ENCODE results near the gene OPTC. TPM values are rescaled to one million over a fixed set of nuclear protein-coding genes. Genes with fewer than 3 reads are reported as not detected.

OPTC gene
- total RNA-seq, 3 donors from 2014 or later (not counting 1 experiment from before 2014, with no cell fraction given): not detected

- no peaks in the 10 kb centered on the region for H3K36me3 Mint-ChIP-seq
- peak overlapping the region in 1 of 2 donors; percentile 19 for H3K27ac Mint-ChIP-seq
- Histone ChIP-seq H3K9me3 (ENCODE audit: control insufficient read depth, insufficient read depth, low read length) (no peaks in the 10 kb centered on the region), H3K27ac (ENCODE audit: low read length) (no peak overlapping the region), H3K4me1 (ENCODE audit: control insufficient read depth, insufficient read depth, low read length) (peaks cover 14% of the 10 kb centered on the region), H3K36me3 (ENCODE audit: control insufficient read depth, insufficient read depth, low read length) (no peaks in the 10 kb centered on the region), H3K27me3 (ENCODE audit: control insufficient read depth, insufficient read depth, low read length) (no peaks in the 10 kb centered on the region), H3K4me3 (ENCODE audit: low read length) (no peak overlapping the region)
- H3K4me1 Mint-ChIP-seq: peaks cover 0 to 6% of the 10 kb centered on the region in 2 donors
- ATAC-seq: no peak
- intact Hi-C loops (cut with micrococcal nuclease): loop anchor here (1.0 to 2.0 kb wide), 2 partner anchors 146 to 219 kb away; no protein-coding TSS in a partner anchor
- DNase-seq: peak in 1 of 2 donors; percentile 16
- no peak for TF ChIP-seq CTCF (IDR thresholded peaks at IDR 0.05)
- peaks cover 6 to 11% of the 10 kb centered on the region in 2 donors for H3K27me3 Mint-ChIP-seq (ENCODE audit: low read depth in 2 of 2)
- peak overlapping the region; percentile 73 for H3K4me3 Mint-ChIP-seq
- no peaks in the 10 kb centered on the region for H3K9me3 Mint-ChIP-seq
- WGBS (ENCODE audit: insufficient coverage): 95% methylated on average over 28 of the region's 28 CpGs
Observed at GRCh38 chr1:203486618-203487370, 7.2 kb upstream of the OPTC start.

GRCh38 chr1:203488539-203488938, 5.4 kb upstream of the OPTC start:
- ATAC-seq: no peak
- WGBS (ENCODE audit: insufficient coverage): 92% methylated on average over 4 of the region's 7 CpGs
- no peaks in the 10 kb centered on the region for H3K36me3 ChIP-seq (ENCODE audit: control insufficient read depth, insufficient read depth, low read length)
- TF ChIP-seq CTCF (IDR thresholded peaks at IDR 0.05): no peak
- H3K9me3 Mint-ChIP-seq: no peaks in the 10 kb centered on the region
- H3K4me3 ChIP-seq (ENCODE audit: low read length): no peak overlapping the region
- no peaks in the 10 kb centered on the region for H3K27me3 ChIP-seq (ENCODE audit: control insufficient read depth, insufficient read depth, low read length)
- no peak overlapping the region for H3K4me3 Mint-ChIP-seq
- H3K27ac ChIP-seq (ENCODE audit: low read length): no peak overlapping the region
- no peaks in the 10 kb centered on the region for H3K9me3 ChIP-seq (ENCODE audit: control insufficient read depth, insufficient read depth, low read length)
- H3K4me1 Mint-ChIP-seq: peaks cover 0 to 6% of the 10 kb centered on the region in 2 donors
- H3K4me1 ChIP-seq (ENCODE audit: control insufficient read depth, insufficient read depth, low read length): peaks cover 14% of the 10 kb centered on the region
- no peak for DNase-seq
- H3K36me3 Mint-ChIP-seq: no peaks in the 10 kb centered on the region
- intact Hi-C loops (cut with micrococcal nuclease): no loop called here
- H3K27ac Mint-ChIP-seq: no peak overlapping the region
- peaks cover 8 to 14% of the 10 kb centered on the region in 2 donors for H3K27me3 Mint-ChIP-seq (ENCODE audit: low read depth in 2 of 2)

- DNase-seq: no peak
- Mint-ChIP-seq H3K27ac (no peak overlapping the region), H3K4me1 (peaks cover 0 to 6% of the 10 kb centered on the region in 2 donors), H3K4me3 (no peak overlapping the region), H3K9me3 (no peaks in the 10 kb centered on the region), H3K36me3 (no peaks in the 10 kb centered on the region), H3K27me3 (ENCODE audit: low read depth in 2 of 2) (peaks cover 8 to 16% of the 10 kb centered on the region in 2 donors)
- intact Hi-C loops (cut with micrococcal nuclease): no loop called here
- TF ChIP-seq CTCF (IDR thresholded peaks at IDR 0.05): no peak
- Histone ChIP-seq H3K27me3 (ENCODE audit: control insufficient read depth, insufficient read depth, low read length) (no peaks in the 10 kb centered on the region), H3K4me1 (ENCODE audit: control insufficient read depth, insufficient read depth, low read length) (peaks cover 14% of the 10 kb centered on the region), H3K36me3 (ENCODE audit: control insufficient read depth, insufficient read depth, low read length) (no peaks in the 10 kb centered on the region), H3K4me3 (ENCODE audit: low read length) (no peak overlapping the region), H3K9me3 (ENCODE audit: control insufficient read depth, insufficient read depth, low read length) (no peaks in the 10 kb centered on the region), H3K27ac (ENCODE audit: low read length) (no peak overlapping the region)
- ATAC-seq: no peak
- 96% methylated on average over 9 of the region's 9 CpGs for WGBS (ENCODE audit: insufficient coverage)
Observed at GRCh38 chr1:203490607-203491006, 3.3 kb upstream of the OPTC start.
